ENCODE data around the gene CHMP6.

CHMP6 gene

DNA sequence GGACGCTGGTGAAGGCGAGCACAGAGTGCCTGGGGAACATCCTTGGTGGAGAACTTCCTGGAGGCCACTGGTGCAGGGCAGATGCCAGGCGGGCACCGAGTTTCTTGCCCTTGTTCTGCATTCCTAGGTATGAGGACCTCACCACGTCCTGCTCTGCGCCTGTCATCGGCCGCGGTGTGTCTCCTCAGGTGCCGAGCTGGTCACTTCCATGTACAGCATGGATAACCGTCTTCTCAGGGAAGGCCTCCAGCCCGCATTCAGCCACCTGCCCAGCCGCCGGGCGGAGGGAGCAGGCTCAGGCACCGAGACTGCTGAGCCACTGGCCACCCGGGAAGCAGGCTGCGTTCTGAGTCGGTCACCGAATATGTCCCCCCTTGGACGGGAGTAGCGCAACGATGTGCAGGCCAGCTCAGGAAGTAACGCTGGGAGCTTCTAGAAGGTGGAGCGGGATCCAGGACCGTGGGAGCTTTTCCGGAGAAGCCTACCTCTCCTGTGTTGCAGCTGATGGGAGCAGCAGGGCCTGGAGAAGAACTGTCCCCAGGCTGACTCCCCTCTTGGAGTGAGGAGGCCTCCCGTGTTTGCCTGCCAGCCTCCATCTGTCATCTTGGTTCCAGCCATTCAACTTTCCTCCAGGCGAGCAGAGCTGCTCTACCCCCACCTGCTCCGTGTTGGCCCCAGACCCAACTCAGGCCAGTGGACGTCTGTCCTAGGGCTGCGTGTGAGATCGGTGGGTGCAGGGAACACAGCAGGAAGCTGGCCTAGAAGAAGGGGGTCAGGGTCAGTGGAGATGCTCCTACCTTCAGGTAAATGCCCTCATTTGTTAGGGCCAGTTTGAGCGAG is 41.2 kb downstream of the CHMP6 start:
- no peak for DNase-seq

DNA sequence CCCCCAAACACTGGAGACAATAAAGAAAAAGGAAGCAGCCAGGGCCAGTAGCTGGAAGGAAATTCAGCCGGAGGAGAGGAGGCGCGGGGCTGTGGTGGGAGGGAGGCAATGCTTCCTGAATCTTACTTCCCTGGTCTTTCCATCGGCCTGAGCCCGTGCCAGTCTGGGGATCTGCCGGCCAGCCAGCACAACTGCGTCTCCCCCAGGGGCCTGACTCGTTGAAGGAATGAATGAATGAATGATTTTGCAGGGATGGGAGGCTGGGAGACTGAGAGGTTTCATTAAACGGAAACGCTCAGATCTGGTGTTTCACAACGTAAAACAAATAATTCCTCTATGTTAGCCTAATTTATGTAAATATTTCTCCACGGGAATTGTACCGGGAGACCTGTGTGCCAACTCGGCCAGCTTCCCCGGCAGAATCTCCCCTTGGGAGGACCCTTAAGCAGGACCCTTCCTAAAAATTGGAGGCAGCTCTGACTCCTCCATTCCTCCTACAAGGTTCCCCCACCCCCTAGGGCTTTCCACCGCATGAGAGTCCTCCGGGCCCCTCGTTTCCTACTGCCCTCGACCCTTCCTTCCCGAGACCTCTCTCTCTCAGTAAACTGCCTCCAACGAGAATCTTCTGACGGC is 42.0 kb downstream of the CHMP6 start:
- DNase-seq, result peak in 1 of 2 experiments; percentile 43

DNA sequence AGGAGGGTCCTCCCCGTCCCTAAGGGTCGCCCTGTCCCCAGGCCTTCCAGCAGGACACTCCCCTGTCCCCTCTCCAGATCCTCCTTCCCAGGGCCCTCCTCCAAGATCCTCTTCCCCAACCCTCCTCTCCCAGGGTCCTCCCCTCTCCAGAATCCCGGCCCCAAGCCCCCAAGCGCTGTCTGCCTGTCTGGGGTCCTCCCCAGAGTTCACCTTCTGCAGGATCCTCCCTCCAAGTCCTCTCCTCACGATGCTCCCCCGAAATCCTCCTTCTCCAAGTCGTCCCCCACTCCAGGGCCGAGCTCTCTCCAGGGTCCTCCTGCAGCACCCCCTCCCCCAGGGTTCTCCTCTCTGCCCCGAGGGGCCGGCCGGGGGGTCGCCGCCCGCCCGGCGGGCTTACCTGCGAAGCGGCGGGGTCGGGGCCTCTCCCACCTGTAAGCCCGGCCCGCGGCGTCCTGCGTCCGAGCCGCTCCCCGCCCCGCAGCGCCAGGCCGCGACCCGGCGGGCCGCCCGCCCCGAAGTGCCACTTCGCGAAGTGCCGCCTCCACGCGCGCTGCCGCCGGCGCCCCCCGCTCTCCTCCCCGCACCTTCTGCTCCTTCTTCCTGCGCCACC is 42.6 kb downstream of the CHMP6 start:
- DNase-seq, result peak in 1 of 2 experiments; percentile 60

DNA sequence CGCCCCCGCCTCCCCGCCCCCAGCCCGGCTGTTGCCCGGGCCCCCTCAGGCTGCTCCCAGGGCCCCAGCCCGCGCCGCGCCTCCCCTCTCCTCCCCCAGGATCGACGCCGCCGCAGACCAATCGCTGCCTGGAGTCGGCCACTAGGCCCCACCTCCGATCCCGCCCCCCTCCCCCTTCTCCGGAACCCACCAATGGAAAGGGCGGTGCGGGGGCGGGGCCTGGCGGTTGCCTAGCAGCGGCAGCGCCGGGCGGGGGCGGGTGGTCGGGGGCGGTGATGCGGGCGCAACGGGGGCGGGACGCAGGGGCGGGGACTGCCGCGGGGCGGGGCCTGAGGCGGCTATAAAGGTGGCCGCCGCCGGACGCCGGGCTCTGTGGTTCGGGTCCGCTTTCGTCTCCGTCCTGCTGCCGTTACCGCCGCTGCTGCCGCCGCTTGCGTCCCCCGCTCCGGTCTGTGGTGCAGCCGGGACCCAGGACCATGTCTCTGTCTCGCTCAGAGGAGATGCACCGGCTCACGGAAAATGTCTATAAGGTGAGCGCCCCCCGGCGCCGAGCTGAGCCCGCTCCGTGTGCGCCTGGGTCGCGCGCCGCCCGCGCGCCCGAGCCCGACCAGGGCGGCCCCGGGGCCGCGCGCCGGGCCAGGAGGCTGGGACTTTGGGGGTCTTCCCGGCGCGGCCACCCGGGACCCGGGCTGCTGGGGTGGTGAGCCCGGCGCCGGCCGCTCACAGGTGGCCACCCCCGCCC is 43.3 kb downstream of the CHMP6 start, which contains the start of gene BAIAP2:
TSS of gene BAIAP2 (plus strand) at position 373 of the 742 bp plus-strand sequence. CDS start at position 477, 104 bp downstream.
- peak; percentile 78 to 98 for DNase-seq

DNA sequence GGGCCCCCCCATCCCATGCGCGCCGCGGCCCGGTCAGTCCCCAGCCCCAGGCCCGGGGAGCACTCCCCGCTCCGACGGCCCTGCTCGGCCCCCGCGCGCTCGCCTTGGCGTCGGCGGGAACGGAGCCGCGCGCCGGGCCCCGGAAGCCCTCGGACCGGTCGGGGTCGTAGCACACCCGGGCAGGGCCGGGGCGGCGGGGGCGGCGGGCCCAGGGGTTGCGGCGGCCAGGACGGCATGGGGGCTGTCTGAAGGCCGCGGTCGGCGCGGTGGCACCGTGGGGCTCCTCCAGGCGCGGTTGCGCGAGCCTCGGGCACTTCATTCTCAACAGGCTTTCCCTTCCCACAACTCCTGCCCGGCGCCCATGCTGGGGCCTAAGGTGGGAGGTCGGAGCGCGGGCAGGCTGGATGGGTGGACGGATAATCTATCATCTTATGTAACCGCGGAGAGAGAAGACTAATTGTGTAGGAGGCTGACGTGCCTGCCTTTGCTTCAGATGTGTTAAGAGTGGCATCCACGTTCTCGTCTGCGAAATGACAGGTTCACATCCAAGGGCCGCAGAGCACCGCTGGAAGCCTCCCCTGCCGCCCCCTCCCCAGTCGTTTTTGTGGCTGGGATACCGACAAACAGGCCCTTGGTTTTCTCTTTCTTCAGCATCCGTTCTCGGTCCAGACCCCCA is 44.0 kb downstream of the CHMP6 start:
- peak in 1 of 2 experiments; percentile 53 for DNase-seq

DNA sequence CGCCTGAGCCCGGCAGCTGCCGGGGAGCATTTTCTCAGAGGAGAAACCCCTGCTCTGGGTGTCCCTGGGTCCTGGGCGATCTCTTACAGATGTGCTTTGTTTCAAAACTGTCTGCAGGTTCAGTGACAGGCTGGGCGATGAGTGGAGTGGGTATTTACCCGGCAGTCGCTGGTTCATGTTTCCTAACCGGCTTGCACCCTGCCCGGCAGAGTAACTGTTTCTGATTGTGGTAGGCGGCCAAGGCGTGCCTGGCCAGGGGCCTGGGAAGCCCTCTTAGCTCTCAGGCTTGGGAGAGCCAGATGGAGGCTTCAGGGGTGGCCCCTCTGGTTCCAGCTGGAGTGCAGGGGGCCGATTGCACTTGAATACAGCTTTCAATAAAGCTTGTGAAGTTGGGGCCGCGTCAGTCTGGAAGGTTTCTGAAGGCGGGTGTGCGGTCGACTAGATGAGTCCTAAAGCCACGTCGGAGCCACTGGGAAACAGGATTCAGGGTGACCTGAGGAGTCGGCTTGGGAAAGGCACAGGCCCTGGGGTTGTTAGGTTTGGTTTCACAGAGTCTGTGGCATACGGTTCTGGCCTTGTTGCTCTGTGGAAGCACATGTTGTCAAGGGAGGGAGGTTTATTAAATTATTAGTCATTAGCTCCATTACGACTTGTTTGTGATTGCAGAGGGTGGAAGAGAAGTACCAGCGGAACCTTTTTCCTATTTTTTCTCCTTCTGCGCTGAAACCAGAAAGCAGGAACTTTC is 44.7 kb downstream of the CHMP6 start:
- peak in 1 of 2 experiments; percentile 24 for DNase-seq

DNA sequence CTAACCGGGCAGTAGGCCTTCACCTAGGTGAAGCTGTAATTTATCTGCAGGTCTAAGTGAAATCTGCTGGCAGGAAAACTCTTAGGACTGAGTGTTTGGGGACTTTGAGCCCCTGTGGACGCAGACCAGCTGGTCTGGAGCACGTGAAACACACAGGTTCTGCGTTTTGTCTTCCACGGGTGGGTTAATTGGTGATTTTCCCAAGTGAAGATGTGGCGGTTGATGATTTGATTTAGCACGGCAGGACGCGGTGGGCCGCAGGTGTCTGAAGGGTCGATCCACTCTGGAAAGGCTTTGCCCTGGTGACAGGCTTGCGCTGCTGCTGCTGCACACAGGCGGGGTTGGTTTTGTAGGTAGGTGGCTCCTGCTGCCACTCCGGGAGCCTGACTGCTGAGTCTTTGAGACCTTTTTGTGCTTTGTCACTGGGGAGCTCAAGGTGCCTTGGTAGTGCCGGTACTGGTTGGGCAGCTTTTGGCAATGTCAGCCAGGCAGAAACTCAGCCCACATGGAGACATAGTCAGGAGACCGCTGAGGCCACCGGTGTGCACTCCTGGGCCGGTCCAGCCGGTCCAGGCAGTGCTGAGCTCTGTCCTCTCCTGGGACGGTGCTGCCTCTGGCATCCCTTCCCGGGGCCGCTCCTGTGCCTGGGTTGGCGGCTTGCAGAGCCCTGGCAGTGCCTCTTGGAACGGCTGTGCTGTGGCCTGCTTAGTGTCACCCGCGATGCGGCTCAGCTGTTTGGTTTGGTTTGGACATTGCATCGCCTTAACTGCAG is 45.6 kb downstream of the CHMP6 start:
- DNase-seq, result peak in 1 of 2 experiments; percentile 67

DNA sequence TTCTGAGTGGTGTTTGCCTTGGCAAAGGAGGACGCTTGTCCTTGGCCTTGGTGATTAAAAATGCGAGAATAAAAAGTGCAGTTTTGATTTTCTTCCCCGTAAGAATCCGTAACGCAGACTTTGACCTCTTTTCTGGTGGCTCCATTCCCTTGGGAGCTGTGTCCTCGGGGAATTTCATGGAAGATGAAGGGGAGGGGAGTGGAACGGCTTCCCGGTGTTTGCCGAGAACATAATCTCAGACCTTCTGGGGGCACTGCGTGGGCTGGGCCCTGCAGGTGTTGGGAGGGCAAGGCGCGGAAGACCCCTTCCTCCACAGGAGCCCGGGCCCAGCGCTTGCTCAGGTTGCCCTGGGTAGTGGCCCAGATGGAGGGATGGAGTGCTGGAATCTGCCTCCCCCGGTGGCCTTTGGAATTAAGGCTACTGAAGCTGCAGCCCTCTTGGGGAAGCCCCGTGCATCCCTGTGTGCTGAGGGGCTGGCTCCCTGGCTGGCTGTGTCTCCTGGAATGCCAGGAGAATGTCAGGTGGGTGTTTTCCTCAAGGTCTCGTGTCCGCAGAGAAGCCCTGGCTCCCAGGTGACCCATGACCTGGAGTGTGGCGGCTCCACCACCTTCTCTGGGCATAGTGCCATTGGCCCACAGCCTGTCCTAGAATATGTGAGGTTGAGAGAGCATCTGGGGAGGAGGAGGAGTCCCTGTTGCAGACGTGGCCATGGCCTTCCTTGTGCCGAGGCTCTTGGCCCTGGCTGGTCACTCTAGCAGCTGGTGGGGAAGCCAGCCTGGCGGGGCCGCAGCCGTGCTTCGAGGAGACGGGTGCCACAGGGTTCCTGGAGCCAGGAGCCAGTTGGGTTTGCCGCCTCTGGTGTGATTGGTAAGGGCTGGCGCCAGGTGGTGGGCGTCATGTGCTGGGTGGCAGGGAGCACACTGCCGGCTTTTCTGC is 46.4 kb downstream of the CHMP6 start:
- DNase-seq, result peak in 1 of 2 experiments; percentile 67

DNA sequence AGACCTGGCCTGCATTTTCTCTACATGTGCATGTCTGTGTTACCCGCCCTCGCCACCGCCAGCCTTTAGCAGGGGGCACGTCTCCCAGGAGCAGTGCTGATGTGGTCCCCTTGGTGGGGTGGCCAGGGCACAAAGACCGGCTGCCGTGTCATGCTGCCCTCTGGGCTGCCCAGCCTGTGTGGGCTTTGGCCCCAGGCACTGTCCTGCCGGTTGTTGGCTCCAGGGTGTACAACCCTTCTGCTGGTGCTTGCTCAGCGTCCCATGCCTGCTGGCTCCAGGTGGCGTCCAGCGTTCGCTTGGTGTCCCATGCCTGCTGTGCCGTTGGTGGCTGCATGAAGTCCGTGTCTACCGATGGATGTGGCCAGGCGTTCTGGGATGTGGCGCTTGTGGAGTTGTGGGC is 47.5 kb downstream of the CHMP6 start:
- no peak for DNase-seq

DNA sequence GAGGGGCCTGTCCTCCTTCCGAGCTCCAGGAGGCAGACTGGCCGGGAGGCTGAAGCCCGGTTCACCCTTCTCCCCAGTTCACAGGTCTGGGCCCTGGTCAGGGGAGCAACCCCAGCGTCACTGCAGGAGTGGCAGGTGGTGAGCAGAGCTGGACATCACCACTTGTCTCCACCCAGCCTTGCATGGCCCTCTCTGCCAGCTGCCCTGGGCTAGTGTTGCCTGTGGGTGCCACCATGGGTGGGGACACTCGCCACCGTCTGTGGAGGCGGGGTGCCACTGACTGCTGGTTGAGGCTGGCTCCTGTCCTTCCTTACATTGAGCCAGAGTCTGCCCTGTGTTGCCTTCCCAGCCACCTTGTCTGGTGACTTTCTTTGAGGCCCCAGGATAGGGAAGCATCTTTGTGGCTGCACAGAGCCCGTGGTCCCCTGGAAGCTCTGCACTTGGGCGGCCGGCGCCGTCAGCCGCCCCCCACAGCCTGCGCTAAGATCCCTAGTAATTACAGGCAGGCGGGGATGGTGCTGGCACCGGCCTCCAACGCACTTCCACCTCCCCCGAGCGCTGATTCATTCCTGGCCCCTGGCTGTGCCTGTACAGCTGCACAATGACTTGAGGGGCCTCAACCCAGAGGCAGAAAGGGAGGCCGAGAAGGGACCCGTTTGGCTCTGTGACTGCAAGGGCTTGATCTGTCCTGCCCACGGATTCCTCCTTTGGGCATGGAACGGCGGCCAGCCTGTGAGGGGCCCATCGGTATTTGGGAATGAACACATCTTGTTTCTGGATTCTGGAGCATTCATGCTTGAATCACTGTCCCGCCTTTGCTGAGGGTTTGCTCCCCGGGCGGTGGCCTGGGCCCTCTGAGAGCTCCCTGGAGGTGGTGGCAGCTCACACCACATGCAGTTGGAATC is 48.5 kb downstream of the CHMP6 start:
- no peak for DNase-seq

DNA sequence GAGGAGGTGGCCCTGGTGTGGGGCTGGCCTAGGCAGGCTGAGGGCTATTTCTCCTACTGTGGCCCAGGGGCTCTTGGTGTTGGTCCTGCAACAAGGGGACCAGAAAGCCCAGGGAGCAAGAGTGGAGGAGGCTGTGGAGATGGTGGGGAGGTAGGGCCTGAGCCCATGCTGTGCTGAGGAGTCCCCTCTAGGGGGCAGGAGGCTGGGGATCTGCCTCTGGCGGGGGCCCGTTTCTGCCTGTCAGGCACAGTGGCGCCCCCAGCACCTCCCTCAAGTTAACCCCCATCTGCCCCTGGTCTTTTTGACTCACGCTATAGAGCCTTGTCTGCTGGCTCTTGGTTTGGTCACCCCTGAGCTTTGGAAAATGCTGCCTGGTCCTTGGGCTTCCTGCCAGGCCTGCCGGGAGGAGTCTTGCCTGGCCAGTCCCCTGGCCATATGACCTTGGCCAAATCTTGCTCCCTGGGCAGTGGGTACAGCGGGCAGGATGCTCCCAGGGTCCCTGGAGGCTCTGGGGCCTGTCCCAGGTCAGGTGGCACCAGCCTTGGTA is 49.2 kb downstream of the CHMP6 start:
- peak in 1 of 2 experiments; percentile 25 for DNase-seq

DNA sequence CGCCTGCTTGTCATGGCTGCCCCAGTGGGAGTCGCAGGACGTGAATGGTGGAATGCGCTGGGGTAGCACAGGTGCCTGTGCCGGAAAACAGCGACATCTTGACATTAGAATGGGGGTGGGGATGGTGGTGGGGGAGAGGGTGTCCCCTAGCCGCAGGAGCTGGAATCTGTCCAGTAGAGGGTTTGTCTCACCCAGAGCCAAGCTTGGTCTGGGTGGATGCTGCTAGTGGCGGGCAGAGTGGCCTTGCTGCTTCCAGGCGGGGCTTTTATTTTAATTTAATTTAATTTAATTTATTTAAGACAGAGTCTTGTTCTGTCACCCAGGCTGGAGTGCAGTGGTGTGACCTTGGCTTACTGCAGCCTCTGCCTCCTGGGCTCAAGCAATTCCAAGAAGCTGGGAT is 51.0 kb downstream of the CHMP6 start:
- DNase-seq, result no peak

DNA sequence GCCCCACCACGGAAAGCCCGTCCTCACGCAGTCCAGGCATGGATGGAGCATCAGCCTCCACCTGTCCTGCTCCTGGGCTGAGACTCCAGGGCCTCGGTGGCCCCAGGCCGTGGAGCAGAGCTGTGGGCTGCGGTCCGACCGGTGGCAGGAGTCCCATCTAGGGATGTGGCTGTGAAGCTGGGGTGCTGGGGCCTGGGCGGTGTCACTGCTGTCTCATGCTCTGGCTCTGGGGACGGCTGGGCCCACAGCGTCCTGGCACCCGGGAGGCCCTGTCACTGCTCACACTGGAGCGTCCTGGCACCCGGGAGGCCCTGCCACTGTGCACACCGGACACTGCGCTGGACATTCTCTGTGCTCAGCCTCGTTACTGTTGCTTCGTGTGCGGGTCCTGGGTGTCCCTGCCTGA is 51.7 kb downstream of the CHMP6 start:
- DNase-seq, result no peak

DNA sequence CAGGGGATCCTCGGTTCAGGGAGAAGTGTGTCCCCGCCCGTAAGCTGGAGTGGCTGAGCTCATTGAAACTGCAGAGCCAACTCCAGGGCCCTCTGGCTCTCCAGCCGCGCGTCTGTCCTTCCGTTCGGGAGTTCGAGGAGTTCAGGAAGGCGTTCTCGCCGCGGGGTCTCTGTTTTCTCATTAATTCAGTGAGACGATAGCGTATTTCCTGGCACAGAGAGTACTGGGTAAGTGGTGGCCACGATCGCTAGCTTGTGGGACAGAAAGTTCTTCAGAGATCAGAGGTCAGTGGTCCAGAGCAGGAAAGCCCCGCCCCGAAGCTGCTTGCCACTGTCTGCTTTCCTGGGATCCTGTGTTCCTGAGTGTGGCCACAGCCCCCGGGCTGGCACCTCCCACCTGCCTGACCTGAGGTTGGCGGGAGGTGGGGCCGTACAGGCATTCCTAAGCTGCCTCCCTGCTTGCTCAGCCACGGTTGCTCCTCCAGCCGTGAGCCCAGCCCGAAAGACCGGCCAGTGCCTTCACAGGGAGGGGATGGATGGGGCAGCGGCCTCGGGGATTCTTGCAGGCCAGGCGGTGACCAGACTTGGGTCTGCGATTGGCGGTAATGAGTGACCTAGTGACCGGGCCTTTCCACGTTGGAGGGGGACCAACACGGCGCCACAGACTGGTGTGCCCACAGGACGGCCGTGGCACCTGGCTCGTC is 52.2 kb downstream of the CHMP6 start:
- no peak for DNase-seq

DNA sequence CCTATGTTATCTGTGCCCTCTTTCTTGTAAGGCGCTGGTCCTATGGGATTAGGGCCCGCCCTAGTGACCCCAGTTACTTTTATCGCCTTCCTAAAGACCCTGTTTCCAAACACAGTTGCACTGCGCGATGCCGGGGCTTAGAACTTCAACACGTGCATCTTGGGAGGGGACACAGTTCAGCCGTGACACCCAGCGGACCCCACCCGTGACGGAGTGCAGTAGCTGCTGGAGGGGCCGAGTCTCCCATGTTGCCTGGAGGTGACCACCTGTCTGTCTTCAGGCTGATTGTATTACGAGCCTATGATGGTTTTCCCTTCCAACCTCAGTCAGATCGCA is 52.8 kb downstream of the CHMP6 start:
- no peak for DNase-seq

DNA sequence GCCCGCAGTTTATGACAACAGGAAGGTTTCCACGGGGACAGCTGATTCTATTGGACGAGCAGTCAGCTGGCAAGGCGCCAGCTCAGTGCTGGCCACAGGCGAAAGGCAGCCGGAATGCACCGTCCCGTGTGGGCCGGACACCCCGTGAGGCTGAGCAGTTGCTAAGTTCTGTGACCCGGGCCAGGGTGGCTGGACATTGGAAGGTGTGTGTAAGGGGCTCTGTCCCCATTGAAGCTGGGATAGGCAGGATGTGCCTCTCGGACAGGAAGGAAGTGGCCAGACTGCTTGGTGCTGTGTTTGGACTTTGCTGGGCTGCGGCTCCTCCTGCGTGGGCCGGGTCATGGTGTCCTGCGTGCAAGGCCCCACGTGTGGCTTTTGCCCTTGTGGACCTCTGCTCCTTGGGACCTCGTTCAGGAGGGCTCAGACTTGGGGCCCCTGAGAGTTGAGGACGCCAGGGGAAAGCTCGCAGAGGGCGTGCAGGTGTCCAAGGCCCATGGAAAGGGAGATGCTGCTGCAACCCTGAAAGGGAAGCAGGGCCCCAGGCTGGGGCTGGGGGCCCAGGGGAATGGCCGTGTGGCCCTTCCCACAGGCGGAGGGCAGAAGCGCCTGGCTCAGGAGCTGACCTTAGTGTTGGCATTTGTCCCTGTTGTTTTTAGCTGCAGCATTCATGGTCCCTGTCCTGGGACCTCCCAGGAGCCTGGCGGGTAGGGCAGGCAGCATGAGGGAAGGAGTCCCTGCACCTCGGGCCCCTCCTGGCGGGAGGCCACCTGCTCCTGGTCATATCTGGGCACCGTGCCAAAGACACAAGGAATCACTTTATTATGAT is 53.3 kb downstream of the CHMP6 start:
- peak in 1 of 2 experiments; percentile 21 for DNase-seq

DNA sequence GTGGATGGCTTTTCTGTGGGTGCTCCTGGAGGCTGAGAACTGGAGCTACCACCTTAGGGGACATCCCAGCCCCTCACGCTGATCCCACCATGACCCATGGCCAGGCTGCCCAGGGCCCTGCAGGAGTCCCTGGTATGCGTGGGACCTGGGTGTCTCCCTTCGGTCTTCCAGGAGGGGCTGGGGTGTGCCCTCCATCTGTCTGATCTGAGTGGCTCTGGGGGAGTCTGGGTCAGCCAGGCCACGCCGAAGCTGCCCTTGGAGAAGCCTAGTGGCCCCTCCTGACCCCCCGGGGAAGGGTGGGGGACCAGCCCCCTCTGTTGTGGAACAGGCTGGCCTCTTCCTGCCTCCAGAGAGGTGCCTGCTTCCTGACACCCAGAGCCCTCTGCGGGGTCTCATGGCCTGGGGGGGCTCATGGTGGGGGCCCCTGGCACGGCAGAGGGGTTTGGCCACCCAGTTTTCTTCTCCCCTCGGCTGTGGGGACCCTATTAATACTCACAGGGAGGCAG is 54.0 kb downstream of the CHMP6 start:
- no peak for DNase-seq
